ENCODE data around the gene SHC3. TPM values are rescaled to one million over a fixed set of nuclear protein-coding genes. Genes with fewer than 3 reads are reported as not detected.

SHC3 gene
- total RNA-seq, 1 donor from 2014 or later: 0.21 TPM

GRCh38 chr9:89079391-89079790, 99.2 kb downstream of the SHC3 start:
- no peaks in the 10 kb centered on the region for H3K27me3 Mint-ChIP-seq (ENCODE audit: unreplicated experiment)
- H3K27ac Mint-ChIP-seq (ENCODE audit: unreplicated experiment): no peak overlapping the region
- no peaks in the 10 kb centered on the region for H3K4me1 Mint-ChIP-seq (ENCODE audit: unreplicated experiment)
- H3K4me3 Mint-ChIP-seq (ENCODE audit: unreplicated experiment): no peak overlapping the region
- DNase-seq (ENCODE audit: extremely low spot score, unreplicated experiment): no peak
- H3K36me3 Mint-ChIP-seq (ENCODE audit: unreplicated experiment): no peaks in the 10 kb centered on the region
- no peaks in the 10 kb centered on the region for H3K9me3 Mint-ChIP-seq (ENCODE audit: unreplicated experiment)
- TF ChIP-seq CTCF (IDR thresholded peaks at IDR 0.05): no peak

DNA sequence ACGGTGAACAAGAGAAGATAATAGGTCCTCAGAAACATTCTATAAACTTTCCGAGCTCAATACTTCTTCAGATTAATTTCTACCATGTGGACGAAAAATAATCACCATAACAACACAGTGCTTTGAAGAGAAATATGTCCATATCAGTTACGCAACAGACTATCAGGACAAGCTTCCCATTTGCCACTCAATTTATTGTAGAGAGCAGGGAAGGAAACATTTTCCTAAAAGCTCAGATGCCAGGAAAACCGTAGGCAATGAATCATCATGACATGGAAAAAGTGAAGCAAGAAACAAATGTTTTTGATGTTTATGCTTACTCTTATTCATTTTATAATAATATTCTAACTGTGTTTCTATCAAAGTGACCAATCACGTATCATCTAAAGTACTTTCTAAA, 99.8 kb downstream of the SHC3 start:
- no peak for DNase-seq (ENCODE audit: extremely low spot score, unreplicated experiment)
- H3K36me3 Mint-ChIP-seq (ENCODE audit: unreplicated experiment): no peaks in the 10 kb centered on the region
- no peaks in the 10 kb centered on the region for H3K4me1 Mint-ChIP-seq (ENCODE audit: unreplicated experiment)
- H3K27ac Mint-ChIP-seq (ENCODE audit: unreplicated experiment): no peak overlapping the region
- no peaks in the 10 kb centered on the region for H3K27me3 Mint-ChIP-seq (ENCODE audit: unreplicated experiment)
- H3K9me3 Mint-ChIP-seq (ENCODE audit: unreplicated experiment): no peaks in the 10 kb centered on the region
- H3K4me3 Mint-ChIP-seq (ENCODE audit: unreplicated experiment): no peak overlapping the region
- TF ChIP-seq CTCF (IDR thresholded peaks at IDR 0.05): no peak

DNA sequence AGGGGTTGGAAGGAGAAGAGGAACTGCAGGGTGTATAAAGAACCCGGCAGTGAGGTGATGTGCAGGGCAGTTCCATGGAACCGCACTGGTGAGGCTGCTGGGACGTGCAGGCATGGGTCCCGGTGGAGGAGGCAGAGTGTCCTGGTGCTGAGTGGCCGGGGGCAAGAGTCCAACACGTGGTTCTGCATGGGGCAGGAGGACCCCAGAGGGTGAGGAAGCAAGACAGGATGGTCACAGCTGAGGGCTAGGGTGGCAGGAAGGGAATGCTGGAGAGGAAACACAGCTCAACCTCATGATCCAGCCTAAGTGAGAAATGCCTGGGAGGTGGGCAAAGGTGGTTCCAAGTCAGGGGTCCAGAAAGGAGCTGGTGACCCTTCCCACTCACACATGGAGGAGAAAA, 100.2 kb downstream of the SHC3 start:
- Mint-ChIP-seq H3K27ac (ENCODE audit: unreplicated experiment) (no peak overlapping the region), H3K9me3 (ENCODE audit: unreplicated experiment) (no peaks in the 10 kb centered on the region), H3K4me3 (ENCODE audit: unreplicated experiment) (no peak overlapping the region), H3K27me3 (ENCODE audit: unreplicated experiment) (no peaks in the 10 kb centered on the region), H3K4me1 (ENCODE audit: unreplicated experiment) (no peaks in the 10 kb centered on the region), H3K36me3 (ENCODE audit: unreplicated experiment) (no peaks in the 10 kb centered on the region)
- no peak for DNase-seq (ENCODE audit: extremely low spot score, unreplicated experiment)
- TF ChIP-seq CTCF (IDR thresholded peaks at IDR 0.05): no peak

DNA sequence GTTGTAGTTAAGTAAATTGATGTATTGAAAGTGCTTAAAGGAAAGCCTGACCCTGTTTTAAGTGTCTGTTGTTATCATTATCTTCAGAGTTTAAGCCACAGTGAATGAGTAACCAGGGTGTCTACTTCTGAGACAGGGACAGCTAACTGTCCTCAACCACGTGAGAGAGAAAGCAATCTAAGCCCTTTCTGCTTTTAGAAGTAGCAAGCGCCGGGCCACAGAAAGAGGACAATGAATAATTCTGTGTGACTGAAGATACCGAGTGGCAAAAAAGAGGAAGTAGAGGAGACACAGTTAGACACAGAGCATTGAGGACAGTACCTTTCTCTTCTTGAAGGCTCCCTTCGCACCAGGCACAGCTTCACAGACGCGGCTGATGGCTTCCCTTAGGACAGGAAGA, 101.1 kb downstream of the SHC3 start:
- H3K27me3 Mint-ChIP-seq (ENCODE audit: unreplicated experiment): no peaks in the 10 kb centered on the region
- H3K27ac Mint-ChIP-seq (ENCODE audit: unreplicated experiment): no peak overlapping the region

GRCh38 chr9:89073397-89073796, 105.2 kb downstream of the SHC3 start:
- Mint-ChIP-seq H3K4me3 (ENCODE audit: unreplicated experiment) (no peak overlapping the region), H3K4me1 (ENCODE audit: unreplicated experiment) (no peaks in the 10 kb centered on the region), H3K36me3 (ENCODE audit: unreplicated experiment) (no peaks in the 10 kb centered on the region), H3K9me3 (ENCODE audit: unreplicated experiment) (no peaks in the 10 kb centered on the region), H3K27ac (ENCODE audit: unreplicated experiment) (no peak overlapping the region), H3K27me3 (ENCODE audit: unreplicated experiment) (peaks cover 3% of the 10 kb centered on the region)
- DNase-seq (ENCODE audit: extremely low spot score, unreplicated experiment): no peak
- no peak for TF ChIP-seq CTCF (IDR thresholded peaks at IDR 0.05)

More for the DNA sequence above, 101.1 kb downstream of the SHC3 start:
- TF ChIP-seq CTCF (IDR thresholded peaks at IDR 0.05): no peak
- Mint-ChIP-seq H3K36me3 (ENCODE audit: unreplicated experiment) (no peaks in the 10 kb centered on the region), H3K9me3 (ENCODE audit: unreplicated experiment) (no peaks in the 10 kb centered on the region), H3K4me1 (ENCODE audit: unreplicated experiment) (no peaks in the 10 kb centered on the region), H3K4me3 (ENCODE audit: unreplicated experiment) (no peak overlapping the region)
- no peak for DNase-seq (ENCODE audit: extremely low spot score, unreplicated experiment)

Data from osteocyte (in vitro differentiated cells).